ENCODE measurements around the gene KANSL3.

GRCh38 chr2:96608469-96609455 lies 29.4 kb downstream of the KANSL3 start:
- TF ChIP-seq CTCF (IDR thresholded peaks at IDR 0.05) (no peak), POLR2A (IDR thresholded peaks at IDR 0.05) (no peak), EP300 (IDR thresholded peaks at IDR 0.05) (no peak), POLR2AphosphoS5 (IDR thresholded peaks at IDR 0.05) (no peak)
